HG02840 (cell line): ENCODE data around the gene CRIM1.

Source experiments
- ATAC-seq: cut with Tn5 transposase; IDR thresholded peaks from one replicate; pipeline ENCODE4 v1.9.1; 2021; ENCODE audit warnings: mild to moderate bottlenecking, moderate library complexity, moderate number of reproducible peaks; ENCODE audit not compliant: unreplicated experiment, low FRiP score

CRIM1 gene

GRCh38 chr2:36449213-36449612 is 93.6 kb downstream of the CRIM1 start:
- no peak for ATAC-seq

- ATAC-seq: no peak
These were observed 94.4 kb downstream of the CRIM1 start for GRCh38 chr2:36449943-36450392.

- no peak for ATAC-seq
These were observed 95.1 kb downstream of the CRIM1 start for GRCh38 chr2:36450466-36451196.

GRCh38 chr2:36451512-36451911 is 95.9 kb downstream of the CRIM1 start:
- ATAC-seq: no peak

- no peak for ATAC-seq
These were observed 96.7 kb downstream of the CRIM1 start for GRCh38 chr2:36452260-36452659.

GRCh38 chr2:36453652-36454051 is 98.1 kb downstream of the CRIM1 start:
- ATAC-seq: no peak

- no peak for ATAC-seq
These were observed 99.4 kb downstream of the CRIM1 start for GRCh38 chr2:36455011-36455410.

- ATAC-seq: no peak
These were observed 100.2 kb downstream of the CRIM1 start for GRCh38 chr2:36455788-36456187.

- ATAC-seq: no peak
These were observed 100.9 kb downstream of the CRIM1 start for GRCh38 chr2:36456227-36457175.

- ATAC-seq: no peak
These were observed 102.5 kb downstream of the CRIM1 start for GRCh38 chr2:36458106-36458505.

GRCh38 chr2:36459725-36460137 is 104.2 kb downstream of the CRIM1 start:
- ATAC-seq: no peak

- no peak for ATAC-seq
These were observed 105.6 kb downstream of the CRIM1 start for GRCh38 chr2:36461039-36461681.

- ATAC-seq: no peak
These were observed 106.8 kb downstream of the CRIM1 start for GRCh38 chr2:36462311-36462935.

- no peak for ATAC-seq
These were observed 107.8 kb downstream of the CRIM1 start for GRCh38 chr2:36463365-36463764.

GRCh38 chr2:36464006-36464721 is 108.6 kb downstream of the CRIM1 start:
- ATAC-seq: no peak

GRCh38 chr2:36466135-36466534 is 110.6 kb downstream of the CRIM1 start:
- no peak for ATAC-seq

- no peak for ATAC-seq
These were observed 113.0 kb downstream of the CRIM1 start for GRCh38 chr2:36468463-36469105.

GRCh38 chr2:36469106-36469477 is 113.5 kb downstream of the CRIM1 start:
- no peak for ATAC-seq

GRCh38 chr2:36469710-36470109 is 114.1 kb downstream of the CRIM1 start:
- no peak for ATAC-seq
